ENCODE measurements around the gene GFOD2.

- no peak for TF ChIP-seq GATA3 (IDR thresholded peaks at IDR 0.05; ENCODE audit: low read depth, low read length)
- no peak for TF ChIP-seq GATA2 (IDR thresholded peaks at IDR 0.05; ENCODE audit: low read depth, low read length)
Observed at GRCh38 chr16:67675579-67675935, 43.6 kb downstream of the GFOD2 start.
